ENCODE measurements around the gene WARS2. TPM values are rescaled to one million over a fixed set of nuclear protein-coding genes. Genes with fewer than 3 reads are reported as not detected.

The WARS2 gene
- total and polyA plus RNA-seq, 2 experiments from 2014 or later, result 6.2 to 19.3 TPM

DNA sequence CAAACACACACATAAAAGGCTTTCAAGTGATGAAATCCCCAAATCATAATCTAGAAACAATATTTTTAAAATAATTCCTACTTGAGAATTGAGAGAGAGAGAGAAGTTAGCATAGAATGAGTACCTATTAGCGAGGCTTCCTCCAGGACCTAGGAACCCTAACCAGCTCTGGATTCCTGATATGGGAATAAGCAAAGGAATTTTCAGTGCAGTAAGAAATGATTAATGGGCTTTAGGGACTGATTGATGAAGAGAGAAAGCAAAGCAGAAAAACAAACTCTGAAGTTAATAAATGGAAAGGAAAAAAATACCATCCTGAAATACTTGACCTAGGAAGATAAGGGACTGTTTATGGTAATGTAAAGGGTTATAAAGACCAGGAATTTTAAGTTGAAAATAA lies 60.6 kb downstream of the WARS2 start:
- Histone ChIP-seq H3K27me3 (no peaks in the 10 kb centered on the region), H3K9me2 (replicated peaks; ENCODE audit: insufficient read depth) (no peaks in the 10 kb centered on the region), H3K9me3 (ENCODE audit: low read depth) (no peaks in the 10 kb centered on the region), H2AFZ (no peak overlapping the region), H3K27ac (no peak overlapping the region), H3K79me2 (no peaks in the 10 kb centered on the region), H3K4me1 (ENCODE audit: insufficient read depth) (no peaks in the 10 kb centered on the region), H3K36me3 (replicated peaks; ENCODE audit: insufficient read depth, low read depth) (no peaks in the 10 kb centered on the region), H3K4me2 (no peak overlapping the region), H4K20me1 (ENCODE audit: insufficient read depth, poor library complexity, severe bottlenecking) (no peaks in the 10 kb centered on the region), H3K4me3 (no peak overlapping the region)
- TF ChIP-seq EZH2phosphoT487 (IDR thresholded peaks at IDR 0.05; ENCODE audit: low read depth, severe bottlenecking, unreplicated experiment) (no peak), EZH2 (IDR thresholded peaks at IDR 0.05; ENCODE audit: borderline replicate concordance) (no peak)
- TF ChIP-seq, protein P1, sequence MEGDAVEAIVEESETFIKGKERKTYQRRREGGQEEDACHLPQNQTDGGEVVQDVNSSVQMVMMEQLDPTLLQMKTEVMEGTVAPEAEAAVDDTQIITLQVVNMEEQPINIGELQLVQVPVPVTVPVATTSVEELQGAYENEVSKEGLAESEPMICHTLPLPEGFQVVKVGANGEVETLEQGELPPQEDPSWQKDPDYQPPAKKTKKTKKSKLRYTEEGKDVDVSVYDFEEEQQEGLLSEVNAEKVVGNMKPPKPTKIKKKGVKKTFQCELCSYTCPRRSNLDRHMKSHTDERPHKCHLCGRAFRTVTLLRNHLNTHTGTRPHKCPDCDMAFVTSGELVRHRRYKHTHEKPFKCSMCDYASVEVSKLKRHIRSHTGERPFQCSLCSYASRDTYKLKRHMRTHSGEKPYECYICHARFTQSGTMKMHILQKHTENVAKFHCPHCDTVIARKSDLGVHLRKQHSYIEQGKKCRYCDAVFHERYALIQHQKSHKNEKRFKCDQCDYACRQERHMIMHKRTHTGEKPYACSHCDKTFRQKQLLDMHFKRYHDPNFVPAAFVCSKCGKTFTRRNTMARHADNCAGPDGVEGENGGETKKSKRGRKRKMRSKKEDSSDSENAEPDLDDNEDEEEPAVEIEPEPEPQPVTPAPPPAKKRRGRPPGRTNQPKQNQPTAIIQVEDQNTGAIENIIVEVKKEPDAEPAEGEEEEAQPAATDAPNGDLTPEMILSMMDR (IDR thresholded peaks at IDR 0.05; ENCODE audit: poor library complexity), result no peak
- WGBS (ENCODE audit: low lambda C conversion rate, missing lambda C conversion rate), result 97% methylated on average over 1 of the region's 1 CpG
- DNase-seq (ENCODE audit: low spot score), result no peak

DNA sequence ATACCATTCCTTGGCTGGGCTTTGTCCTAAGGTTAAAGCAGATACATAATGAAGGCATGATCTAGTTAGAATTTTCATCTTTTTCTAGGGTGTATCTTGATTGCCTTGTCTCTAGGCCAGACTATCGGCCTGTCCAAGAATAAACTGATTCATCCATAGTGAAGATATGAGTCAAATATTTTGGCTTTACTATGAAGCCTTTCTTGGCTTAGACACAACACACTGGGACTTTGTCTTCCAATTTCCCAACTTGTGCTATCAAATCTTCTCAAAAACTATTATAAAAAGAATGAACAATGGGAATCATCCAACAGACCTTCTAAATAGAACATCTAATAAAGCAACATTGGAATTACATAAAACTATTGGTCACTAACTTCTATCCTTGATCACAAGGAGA lies 64.8 kb downstream of the WARS2 start:
- Histone ChIP-seq H3K9me2 (replicated peaks; ENCODE audit: insufficient read depth) (no peaks in the 10 kb centered on the region), H3K27ac (no peak overlapping the region), H3K4me3 (no peak overlapping the region), H3K9me3 (ENCODE audit: low read depth) (peaks cover 5% of the 10 kb centered on the region), H3K36me3 (replicated peaks; ENCODE audit: insufficient read depth, low read depth) (no peaks in the 10 kb centered on the region), H3K4me2 (no peak overlapping the region), H3K4me1 (ENCODE audit: insufficient read depth) (no peaks in the 10 kb centered on the region), H2AFZ (no peak overlapping the region), H4K20me1 (ENCODE audit: insufficient read depth, poor library complexity, severe bottlenecking) (no peaks in the 10 kb centered on the region), H3K27me3 (no peaks in the 10 kb centered on the region), H3K79me2 (no peaks in the 10 kb centered on the region)
- WGBS (ENCODE audit: low lambda C conversion rate, missing lambda C conversion rate), result 89% methylated on average over 1 of the region's 1 CpG
- no peak for DNase-seq (ENCODE audit: low spot score)
- TF ChIP-seq EZH2phosphoT487 (IDR thresholded peaks at IDR 0.05; ENCODE audit: low read depth, severe bottlenecking, unreplicated experiment) (no peak), EZH2 (IDR thresholded peaks at IDR 0.05; ENCODE audit: borderline replicate concordance) (no peak)
- TF ChIP-seq, protein P1 (IDR thresholded peaks at IDR 0.05; ENCODE audit: poor library complexity), result no peak

DNA sequence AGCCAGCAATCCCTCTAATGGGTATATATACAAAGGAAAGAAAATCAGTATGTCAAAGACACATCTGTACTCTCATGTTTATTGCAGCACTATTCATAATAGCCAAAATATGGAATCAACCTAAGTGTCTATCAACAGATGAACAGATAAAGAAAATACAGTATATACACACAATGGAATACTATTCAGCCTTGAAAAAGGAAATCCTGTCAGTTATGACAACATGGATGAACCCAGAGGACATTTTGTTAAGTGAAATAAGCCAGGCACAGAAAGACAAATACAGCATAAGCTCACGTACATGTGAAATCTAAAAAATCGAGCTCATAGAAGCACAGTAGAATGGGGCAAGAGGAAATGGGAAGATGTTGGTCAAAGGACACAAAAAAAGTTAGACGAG lies 69.1 kb downstream of the WARS2 start:
- no peaks in the 10 kb centered on the region for H3K79me2 ChIP-seq
- H3K4me3 ChIP-seq, result no peak overlapping the region
- TF ChIP-seq EZH2 (IDR thresholded peaks at IDR 0.05; ENCODE audit: borderline replicate concordance), result no peak
- no peak for TF ChIP-seq EZH2phosphoT487 (IDR thresholded peaks at IDR 0.05; ENCODE audit: low read depth, severe bottlenecking, unreplicated experiment)
- TF ChIP-seq, protein P1 (IDR thresholded peaks at IDR 0.05; ENCODE audit: poor library complexity), result no peak
- no peak overlapping the region for H3K4me2 ChIP-seq
- H3K9me3 ChIP-seq (ENCODE audit: low read depth), result peaks cover 5% of the 10 kb centered on the region
- no peaks in the 10 kb centered on the region for H3K9me2 ChIP-seq (replicated peaks; ENCODE audit: insufficient read depth)
- no peaks in the 10 kb centered on the region for H3K4me1 ChIP-seq (ENCODE audit: insufficient read depth)
- H4K20me1 ChIP-seq (ENCODE audit: insufficient read depth, poor library complexity, severe bottlenecking), result no peaks in the 10 kb centered on the region
- no peaks in the 10 kb centered on the region for H3K36me3 ChIP-seq (replicated peaks; ENCODE audit: insufficient read depth, low read depth)
- H3K27me3 ChIP-seq, result no peaks in the 10 kb centered on the region
- 97% methylated on average over 3 of the region's 3 CpGs for WGBS (ENCODE audit: low lambda C conversion rate, missing lambda C conversion rate)
- H2AFZ ChIP-seq, result no peak overlapping the region
- H3K27ac ChIP-seq, result no peak overlapping the region
- DNase-seq (ENCODE audit: low spot score), result no peak

DNA sequence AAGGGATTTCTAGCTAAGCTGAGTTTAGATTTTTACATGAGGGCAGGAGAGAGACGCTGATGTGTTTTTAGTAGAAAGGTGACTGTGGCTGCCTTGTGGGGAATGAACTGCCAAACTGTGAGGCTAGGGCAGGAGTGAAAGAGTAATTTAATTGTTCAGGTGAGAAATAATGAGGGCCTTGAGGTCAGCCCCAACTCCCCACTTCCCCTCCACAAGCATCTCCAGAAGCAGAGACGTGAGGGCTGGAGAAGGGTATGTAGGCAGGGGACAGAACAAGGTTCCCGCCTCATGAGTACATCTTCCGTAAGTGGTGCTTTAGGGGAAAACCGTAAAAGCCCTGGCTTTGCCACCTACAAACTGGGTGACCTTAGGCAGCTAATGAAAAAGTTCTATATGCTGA lies 70.8 kb downstream of the WARS2 start:
- no peak for DNase-seq (ENCODE audit: low spot score)
- Histone ChIP-seq H3K4me2 (no peak overlapping the region), H3K9me2 (replicated peaks; ENCODE audit: insufficient read depth) (no peaks in the 10 kb centered on the region), H3K4me3 (no peak overlapping the region), H3K27ac (no peak overlapping the region), H3K79me2 (no peaks in the 10 kb centered on the region), H3K27me3 (no peaks in the 10 kb centered on the region), H2AFZ (no peak overlapping the region), H3K4me1 (ENCODE audit: insufficient read depth) (no peaks in the 10 kb centered on the region), H3K36me3 (replicated peaks; ENCODE audit: insufficient read depth, low read depth) (no peaks in the 10 kb centered on the region), H3K9me3 (ENCODE audit: low read depth) (peaks cover 5% of the 10 kb centered on the region), H4K20me1 (ENCODE audit: insufficient read depth, poor library complexity, severe bottlenecking) (no peaks in the 10 kb centered on the region)
- 72% methylated on average over 5 of the region's 5 CpGs for WGBS (ENCODE audit: low lambda C conversion rate, missing lambda C conversion rate)
- TF ChIP-seq, protein P1 (IDR thresholded peaks at IDR 0.05; ENCODE audit: poor library complexity), result no peak
- TF ChIP-seq EZH2phosphoT487 (IDR thresholded peaks at IDR 0.05; ENCODE audit: low read depth, severe bottlenecking, unreplicated experiment) (no peak), EZH2 (IDR thresholded peaks at IDR 0.05; ENCODE audit: borderline replicate concordance) (no peak)

All from hepatocyte (in vitro differentiated cells).